Panc1 (cell line): ENCODE data around the gene SCAANT1.

ENCODE experiments used
- REST ChIP-seq, 2 experiments: IDR thresholded peaks; 2 replicates each; pipeline ENCODE4 v1.6.1; 2011 to 2012; ENCODE audit warnings: low read depth in 2 of 2, control low read depth in 1 of 2, low read length in 1 of 2, mild to moderate bottlenecking in 1 of 2, moderate library complexity in 1 of 2; ENCODE audit not compliant: insufficient read depth in 1 of 2
- SIN3A ChIP-seq: IDR thresholded peaks from 2 replicates; pipeline ENCODE4 v1.6.1; 2012; ENCODE audit warnings: low read depth, mild to moderate bottlenecking, low read length, moderate library complexity, borderline replicate concordance; ENCODE audit not compliant: insufficient read depth

- no peak for TF ChIP-seq SIN3A
- no peak for TF ChIP-seq REST (IDR thresholded peaks at IDR 0.05; ENCODE audit: insufficient read depth in 1 of 2, low read depth in 2 of 2, low read length in 1 of 2)
These were observed 40.0 kb upstream of the SCAANT1 start for GRCh38 chr3:63952248-63952594.
